SK-N-SH treated with all-trans-retinoic acid at 6 μM for 48 hours (cell line): ENCODE measurements around the gene ZNF618.

ENCODE experiments used
- ATAC-seq: fragments of 200-7000 bp; cut with Tn5 transposase; 3 replicates; pipeline ENCODE4 v1.9.1; 2020; ENCODE audit warnings: mild to moderate bottlenecking, moderate library complexity
- ARNTL ChIP-seq: fragments of 450-650 bp; formaldehyde crosslinking; IDR thresholded peaks from 2 replicates; pipeline ENCODE4 v1.5.0; 2020; ENCODE audit warnings: low read depth, mild to moderate bottlenecking, moderate library complexity, borderline replicate concordance
- BACH2 ChIP-seq: fragments of 250-450 bp; sonication (Bioruptor Pico); IDR thresholded peaks from 2 replicates; pipeline ENCODE4 v1.9.0; 2021; ENCODE audit warnings: mild to moderate bottlenecking, borderline replicate concordance
- CSDC2 ChIP-seq: fragments of 250-450 bp; sonication (Bioruptor Pico); IDR thresholded peaks from 2 replicates; pipeline ENCODE4 v1.5.0; 2020; ENCODE audit warnings: mild to moderate bottlenecking, moderate library complexity
- ESRRG ChIP-seq: fragments of 250-450 bp; sonication (Bioruptor Pico); IDR thresholded peaks from 2 replicates; pipeline ENCODE4 v1.6.1; 2021; ENCODE audit warnings: mild to moderate bottlenecking
- GLIS3 ChIP-seq: fragments of 250-450 bp; sonication (Bioruptor Pico); IDR thresholded peaks from 2 replicates; pipeline ENCODE4 v1.5.0; 2020; ENCODE audit warnings: mild to moderate bottlenecking, moderate library complexity
- ISL1 ChIP-seq: fragments of 250-450 bp; sonication (Bioruptor Pico); IDR thresholded peaks from 2 replicates; pipeline ENCODE4 v2.1.2; 2022; ENCODE audit warnings: mild to moderate bottlenecking, moderate library complexity
- OSR1 ChIP-seq: fragments of 250-450 bp; sonication (Bioruptor Pico); IDR thresholded peaks from 2 replicates; pipeline ENCODE4 v1.8.0; 2022; ENCODE audit warnings: moderate library complexity, mild to moderate bottlenecking, inconsistent platforms
- PPARA ChIP-seq: fragments of 250-450 bp; sonication (Bioruptor Pico); IDR thresholded peaks from 2 replicates; pipeline ENCODE4 v1.5.0; 2020; ENCODE audit warnings: mild to moderate bottlenecking, borderline replicate concordance
- RARB ChIP-seq: fragments of 250-450 bp; sonication (Bioruptor Pico); IDR thresholded peaks from 2 replicates; pipeline ENCODE4 v1.8.0; 2021; ENCODE audit warnings: mild to moderate bottlenecking, moderate library complexity
- SNAI2 ChIP-seq: fragments of 250-450 bp; sonication (Bioruptor Pico); IDR thresholded peaks from 2 replicates; pipeline ENCODE4 v1.5.0; 2020; ENCODE audit warnings: mild to moderate bottlenecking, moderate library complexity
- TOX ChIP-seq: fragments of 250-450 bp; sonication (Bioruptor Pico); IDR thresholded peaks from 2 replicates; pipeline ENCODE4 v1.8.0; 2021; ENCODE audit warnings: mild to moderate bottlenecking, moderate library complexity, borderline replicate concordance
- ZC3H10 ChIP-seq: fragments of 250-450 bp; sonication (Bioruptor Pico); IDR thresholded peaks from 2 replicates; pipeline ENCODE4 v1.5.1; 2021; ENCODE audit warnings: mild to moderate bottlenecking, moderate library complexity
- ZFP3 ChIP-seq: fragments of 250-450 bp; sonication (Bioruptor Pico); IDR thresholded peaks from 2 replicates; pipeline ENCODE4 v1.5.0; 2020; ENCODE audit warnings: mild to moderate bottlenecking, moderate library complexity
- ZNF565 ChIP-seq: fragments of 450-650 bp; formaldehyde crosslinking; conservative IDR thresholded peaks from 2 replicates; pipeline ENCODE4 v1.5.0; 2020; ENCODE audit warnings: low read depth, mild to moderate bottlenecking, moderate library complexity
- ZNF70 ChIP-seq: fragments of 450-650 bp; formaldehyde crosslinking; IDR thresholded peaks from 2 replicates; pipeline ENCODE4 v1.5.0; 2020; ENCODE audit warnings: mild to moderate bottlenecking, moderate library complexity
- ZNF8 ChIP-seq: fragments of 450-650 bp; formaldehyde crosslinking; IDR thresholded peaks from 2 replicates; pipeline ENCODE4 v1.5.0; 2020; ENCODE audit warnings: mild to moderate bottlenecking, moderate library complexity
- TF ChIP-seq, protein P1 (sequence below): fragments of 250-450 bp; sonication (Bioruptor Pico); IDR thresholded peaks from 2 replicates; pipeline ENCODE4 v1.5.1; 2020; ENCODE audit warnings: low read depth, mild to moderate bottlenecking, moderate library complexity
- TF ChIP-seq, protein P2 (sequence below): fragments of 250-450 bp; sonication (Bioruptor Pico); IDR thresholded peaks from 2 replicates; pipeline ENCODE4 v1.8.0; 2021; ENCODE audit warnings: low read depth, mild to moderate bottlenecking, moderate library complexity, borderline replicate concordance
- TF ChIP-seq, protein P3 (sequence below): fragments of 250-450 bp; sonication (Bioruptor Pico); IDR thresholded peaks from 2 replicates; pipeline ENCODE4 v1.5.1; 2021; ENCODE audit warnings: mild to moderate bottlenecking, moderate library complexity
- TF ChIP-seq, protein P4 (sequence below): fragments of 250-450 bp; sonication (Bioruptor Pico); IDR thresholded peaks from 2 replicates; pipeline ENCODE4 v1.5.0; 2020; ENCODE audit warnings: mild to moderate bottlenecking, moderate library complexity

ZNF618 gene

DNA sequence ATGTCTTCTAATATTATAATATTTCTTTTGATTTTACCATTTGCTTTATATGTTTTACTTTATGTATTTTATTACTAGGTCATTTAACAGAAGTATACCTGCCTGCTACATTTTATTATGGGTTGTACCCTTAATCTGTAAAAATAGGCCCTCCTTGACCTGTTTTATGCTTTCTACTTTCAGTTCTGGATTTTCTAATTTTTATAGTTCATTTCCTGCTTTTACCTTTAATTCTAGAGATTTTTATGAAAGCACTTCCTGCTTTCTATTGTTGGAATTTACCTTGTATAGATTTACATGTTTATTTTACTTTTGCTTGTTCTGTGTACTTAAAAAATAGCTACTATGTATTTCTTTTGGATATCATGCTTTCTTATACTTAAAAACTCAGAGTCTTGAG is 20.6 kb downstream of the ZNF618 start (continued):
- TF ChIP-seq ZNF565 (CRISPR knock-in tag), result no peak
- TF ChIP-seq BACH2, result no peak
- no peak for TF ChIP-seq ARNTL (CRISPR knock-in tag)

DNA sequence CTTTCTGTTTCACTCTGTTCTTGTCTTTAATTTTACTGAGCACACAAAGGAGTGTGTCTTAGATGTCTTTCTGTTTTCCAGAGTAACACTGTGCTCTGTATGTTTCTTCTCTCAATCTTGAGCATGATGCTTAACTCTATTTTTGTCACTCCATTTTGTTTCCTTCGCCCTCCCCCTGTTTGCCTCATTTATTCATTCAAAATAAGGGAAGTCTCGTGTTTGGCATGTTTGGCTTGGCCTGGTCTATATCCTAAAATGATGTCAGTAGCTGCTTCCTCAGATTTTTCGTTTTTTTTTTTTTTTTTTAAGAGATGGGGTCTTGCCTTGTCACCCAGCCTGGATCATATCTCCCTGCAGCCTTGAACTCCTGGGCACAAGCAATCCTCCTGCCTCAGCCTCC is 22.0 kb downstream of the ZNF618 start:
- no peak for ATAC-seq
- TF ChIP-seq ZC3H10 (CRISPR knock-in tag) (no peak), BACH2 (no peak), ZNF565 (CRISPR knock-in tag) (no peak), SNAI2 (no peak), OSR1 (CRISPR knock-in tag) (no peak), ISL1 (CRISPR knock-in tag) (no peak), ZNF8 (CRISPR knock-in tag) (no peak), TOX (no peak), ARNTL (CRISPR knock-in tag) (no peak), PPARA (no peak), ESRRG (CRISPR knock-in tag) (no peak)
- TF ChIP-seq, protein P1, sequence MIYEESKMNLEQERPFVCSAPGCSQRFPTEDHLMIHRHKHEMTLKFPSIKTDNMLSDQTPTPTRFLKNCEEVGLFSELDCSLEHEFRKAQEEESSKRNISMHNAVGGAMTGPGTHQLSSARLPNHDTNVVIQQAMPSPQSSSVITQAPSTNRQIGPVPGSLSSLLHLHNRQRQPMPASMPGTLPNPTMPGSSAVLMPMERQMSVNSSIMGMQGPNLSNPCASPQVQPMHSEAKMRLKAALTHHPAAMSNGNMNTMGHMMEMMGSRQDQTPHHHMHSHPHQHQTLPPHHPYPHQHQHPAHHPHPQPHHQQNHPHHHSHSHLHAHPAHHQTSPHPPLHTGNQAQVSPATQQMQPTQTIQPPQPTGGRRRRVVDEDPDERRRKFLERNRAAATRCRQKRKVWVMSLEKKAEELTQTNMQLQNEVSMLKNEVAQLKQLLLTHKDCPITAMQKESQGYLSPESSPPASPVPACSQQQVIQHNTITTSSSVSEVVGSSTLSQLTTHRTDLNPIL (CRISPR knock-in tag), result no peak
- TF ChIP-seq, protein P2, sequence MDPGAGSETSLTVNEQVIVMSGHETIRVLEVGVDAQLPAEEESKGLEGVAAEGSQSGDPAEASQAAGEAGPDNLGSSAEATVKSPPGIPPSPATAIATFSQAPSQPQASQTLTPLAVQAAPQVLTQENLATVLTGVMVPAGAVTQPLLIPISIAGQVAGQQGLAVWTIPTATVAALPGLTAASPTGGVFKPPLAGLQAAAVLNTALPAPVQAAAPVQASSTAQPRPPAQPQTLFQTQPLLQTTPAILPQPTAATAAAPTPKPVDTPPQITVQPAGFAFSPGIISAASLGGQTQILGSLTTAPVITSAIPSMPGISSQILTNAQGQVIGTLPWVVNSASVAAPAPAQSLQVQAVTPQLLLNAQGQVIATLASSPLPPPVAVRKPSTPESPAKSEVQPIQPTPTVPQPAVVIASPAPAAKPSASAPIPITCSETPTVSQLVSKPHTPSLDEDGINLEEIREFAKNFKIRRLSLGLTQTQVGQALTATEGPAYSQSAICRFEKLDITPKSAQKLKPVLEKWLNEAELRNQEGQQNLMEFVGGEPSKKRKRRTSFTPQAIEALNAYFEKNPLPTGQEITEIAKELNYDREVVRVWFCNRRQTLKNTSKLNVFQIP, result no peak

DNA sequence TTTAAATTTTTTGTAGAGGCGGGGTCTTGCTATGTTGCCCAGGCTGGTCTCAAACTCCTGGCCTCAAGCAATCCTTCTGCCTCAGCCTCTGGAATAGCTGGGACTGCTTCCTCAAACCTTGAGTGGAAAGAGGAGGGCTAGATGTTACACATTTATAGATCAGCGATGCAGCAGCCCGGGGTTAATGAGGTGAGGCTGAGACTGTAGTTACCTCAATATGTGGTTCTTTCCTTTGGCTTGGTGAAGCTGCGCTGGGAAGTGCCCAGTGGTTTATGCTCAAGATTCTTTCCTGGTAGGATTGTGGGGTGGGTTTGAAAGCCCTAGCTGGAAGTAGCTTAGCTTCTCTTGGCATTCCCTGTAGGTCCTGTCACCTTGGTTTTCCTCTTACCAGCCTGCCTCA is 22.5 kb downstream of the ZNF618 start:
- no peak for ATAC-seq
- TF ChIP-seq CSDC2, result no peak
- TF ChIP-seq SNAI2, result no peak
- no peak for TF ChIP-seq ISL1 (CRISPR knock-in tag)
- no peak for TF ChIP-seq ZNF8 (CRISPR knock-in tag)
- TF ChIP-seq ESRRG (CRISPR knock-in tag), result no peak
- TF ChIP-seq OSR1 (CRISPR knock-in tag), result no peak
- TF ChIP-seq, protein P3, sequence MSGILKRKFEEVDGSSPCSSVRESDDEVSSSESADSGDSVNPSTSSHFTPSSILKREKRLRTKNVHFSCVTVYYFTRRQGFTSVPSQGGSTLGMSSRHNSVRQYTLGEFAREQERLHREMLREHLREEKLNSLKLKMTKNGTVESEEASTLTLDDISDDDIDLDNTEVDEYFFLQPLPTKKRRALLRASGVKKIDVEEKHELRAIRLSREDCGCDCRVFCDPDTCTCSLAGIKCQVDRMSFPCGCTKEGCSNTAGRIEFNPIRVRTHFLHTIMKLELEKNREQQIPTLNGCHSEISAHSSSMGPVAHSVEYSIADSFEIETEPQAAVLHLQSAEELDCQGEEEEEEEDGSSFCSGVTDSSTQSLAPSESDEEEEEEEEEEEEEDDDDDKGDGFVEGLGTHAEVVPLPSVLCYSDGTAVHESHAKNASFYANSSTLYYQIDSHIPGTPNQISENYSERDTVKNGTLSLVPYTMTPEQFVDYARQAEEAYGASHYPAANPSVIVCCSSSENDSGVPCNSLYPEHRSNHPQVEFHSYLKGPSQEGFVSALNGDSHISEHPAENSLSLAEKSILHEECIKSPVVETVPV (CRISPR knock-in tag), result no peak
- TF ChIP-seq, protein P2, result no peak
- no peak for TF ChIP-seq ARNTL (CRISPR knock-in tag)

DNA sequence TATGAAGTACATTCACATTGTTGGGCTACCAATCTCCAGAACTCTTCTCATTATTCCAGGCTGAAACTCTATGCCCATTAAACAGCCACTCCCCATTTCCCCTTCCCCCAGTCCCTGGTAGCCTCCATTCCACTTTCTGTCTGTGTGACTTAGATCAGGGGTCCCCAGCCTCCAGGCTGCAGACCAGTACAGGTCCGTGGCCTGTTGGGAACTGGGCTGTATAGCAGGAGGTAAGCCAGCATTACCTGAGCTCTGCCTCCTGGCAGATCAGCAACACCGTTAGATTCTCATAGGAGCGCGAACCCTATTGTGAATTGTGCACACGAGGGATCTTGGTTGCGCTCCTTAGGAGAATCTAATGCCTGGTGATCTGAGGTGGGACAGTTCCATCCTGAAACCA is 23.1 kb downstream of the ZNF618 start:
- TF ChIP-seq ZC3H10 (CRISPR knock-in tag), result no peak
- TF ChIP-seq CSDC2, result no peak
- TF ChIP-seq, protein P3 (CRISPR knock-in tag), result no peak
- no peak for TF ChIP-seq ZNF8 (CRISPR knock-in tag)
- no peak for TF ChIP-seq GLIS3 (CRISPR knock-in tag)
- no peak for TF ChIP-seq ARNTL (CRISPR knock-in tag)
- TF ChIP-seq, protein P2, result no peak
- no peak for TF ChIP-seq PPARA
- no peak for TF ChIP-seq RARB (CRISPR knock-in tag)
- TF ChIP-seq ZFP3 (CRISPR knock-in tag), result no peak
- TF ChIP-seq ZNF565 (CRISPR knock-in tag), result no peak
- TF ChIP-seq SNAI2, result no peak
- TF ChIP-seq, protein P4, sequence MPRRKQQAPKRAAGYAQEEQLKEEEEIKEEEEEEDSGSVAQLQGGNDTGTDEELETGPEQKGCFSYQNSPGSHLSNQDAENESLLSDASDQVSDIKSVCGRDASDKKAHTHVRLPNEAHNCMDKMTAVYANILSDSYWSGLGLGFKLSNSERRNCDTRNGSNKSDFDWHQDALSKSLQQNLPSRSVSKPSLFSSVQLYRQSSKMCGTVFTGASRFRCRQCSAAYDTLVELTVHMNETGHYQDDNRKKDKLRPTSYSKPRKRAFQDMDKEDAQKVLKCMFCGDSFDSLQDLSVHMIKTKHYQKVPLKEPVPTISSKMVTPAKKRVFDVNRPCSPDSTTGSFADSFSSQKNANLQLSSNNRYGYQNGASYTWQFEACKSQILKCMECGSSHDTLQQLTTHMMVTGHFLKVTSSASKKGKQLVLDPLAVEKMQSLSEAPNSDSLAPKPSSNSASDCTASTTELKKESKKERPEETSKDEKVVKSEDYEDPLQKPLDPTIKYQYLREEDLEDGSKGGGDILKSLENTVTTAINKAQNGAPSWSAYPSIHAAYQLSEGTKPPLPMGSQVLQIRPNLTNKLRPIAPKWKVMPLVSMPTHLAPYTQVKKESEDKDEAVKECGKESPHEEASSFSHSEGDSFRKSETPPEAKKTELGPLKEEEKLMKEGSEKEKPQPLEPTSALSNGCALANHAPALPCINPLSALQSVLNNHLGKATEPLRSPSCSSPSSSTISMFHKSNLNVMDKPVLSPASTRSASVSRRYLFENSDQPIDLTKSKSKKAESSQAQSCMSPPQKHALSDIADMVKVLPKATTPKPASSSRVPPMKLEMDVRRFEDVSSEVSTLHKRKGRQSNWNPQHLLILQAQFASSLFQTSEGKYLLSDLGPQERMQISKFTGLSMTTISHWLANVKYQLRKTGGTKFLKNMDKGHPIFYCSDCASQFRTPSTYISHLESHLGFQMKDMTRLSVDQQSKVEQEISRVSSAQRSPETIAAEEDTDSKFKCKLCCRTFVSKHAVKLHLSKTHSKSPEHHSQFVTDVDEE (CRISPR knock-in tag), result no peak
- TF ChIP-seq ZNF70 (CRISPR knock-in tag), result no peak
- TF ChIP-seq, protein P1 (CRISPR knock-in tag), result no peak
- no peak for TF ChIP-seq ISL1 (CRISPR knock-in tag)
- ATAC-seq, result no peak
